ENCODE data around the gene ANGPT4. TPM values are rescaled to one million over a fixed set of nuclear protein-coding genes. Genes with fewer than 3 reads are reported as not detected.

ANGPT4 gene
- total and polyA plus RNA-seq, 10 of the 15 experiments (the other 5 are each of a cell fraction or from before 2014, with no cell fraction given), result 0.01 to 0.16 TPM; not detected in 8

- TF ChIP-seq ZNF274 (IDR thresholded peaks at IDR 0.05; ENCODE audit: insufficient read depth, insufficient read length), result no peak
- TF ChIP-seq ZBTB4 (CRISPR knock-in tag; IDR thresholded peaks at IDR 0.05), result no peak
- no peak for TF ChIP-seq ATF7 (IDR thresholded peaks at IDR 0.05; ENCODE audit: low read depth)
- no peak for TF ChIP-seq SUPT20H (IDR thresholded peaks at IDR 0.05; ENCODE audit: borderline replicate concordance, control insufficient read depth, low read depth, low read length)
- TF ChIP-seq HDAC6 (IDR thresholded peaks at IDR 0.05; ENCODE audit: unreplicated experiment), result no peak
- Histone ChIP-seq H3K4me1 (ENCODE audit: control insufficient read depth, insufficient read depth, low read length) (0 out of 2 replicates have a peak, but pooled peaks cover 4% of the 10 kb centered on the region), H3K36me3 (ENCODE audit: control insufficient read depth in 2 of 2, insufficient read depth in 2 of 2, low read length in 1 of 2) (no peaks in the 10 kb centered on the region), H4K20me1 (ENCODE audit: control insufficient read depth, insufficient read depth) (no peaks in the 10 kb centered on the region), H3K27me3 (replicated peaks in 1 of 2; ENCODE audit: control insufficient read depth in 2 of 2, insufficient read depth in 2 of 2, low read length in 1 of 2) (no peaks in the 10 kb centered on the region), H2AFZ (ENCODE audit: control insufficient read depth, low read depth, low read length) (no peak overlapping the region), H3K4me3 (no peak overlapping the region), H3K27ac (ENCODE audit: control insufficient read depth, insufficient read depth) (no peak overlapping the region), H3K9me3 (replicated peaks; ENCODE audit: control insufficient read depth, insufficient read depth, low read length) (no peaks in the 10 kb centered on the region), H3K79me2 (ENCODE audit: control insufficient read depth, insufficient read depth, low read length) (no peaks in the 10 kb centered on the region), H3K9ac (ENCODE audit: control insufficient read depth, insufficient read depth, low read length) (no peak overlapping the region), H3K4me2 (ENCODE audit: control insufficient read depth, insufficient read depth) (no peak overlapping the region)
- DNase-seq (ENCODE audit: low read depth, low spot score), result no peak
- ChIA-PET RAD21 (ENCODE audit: unreplicated experiment) (no interaction called here), SMC1A (ENCODE audit: uncharacterized antibody, unreplicated experiment) (no interaction called here), POLR2A (no interaction called here), CTCF (no interaction called here)
- intact Hi-C loops (cut with micrococcal nuclease; ENCODE audit: unreplicated experiment), result no loop called here
- in situ Hi-C loops (cut with MboI), result no loop called here
- BruUV-seq (replicated peaks), result no TSS peak
- 17% methylated on average over 7 of the region's 7 CpGs for WGBS (ENCODE audit: insufficient coverage, insufficient replicate concordance, low lambda C conversion rate, missing lambda C conversion rate)
- FAIRE-seq, result no peak
- no peak for ATAC-seq
Measured at GRCh38 chr20:877814-878213, 38.3 kb downstream of the ANGPT4 start.
